Left hindlimb (tissue), 1 donor: Measurements from ENCODE around the gene CAPN10.
"Not testable (repeated sequence)": the region's sequence is repeated elsewhere in the genome, so short reads cannot be mapped to it uniquely, and the experiment has no call there.

Experiments
- DNase-seq: peaks from one replicate; pipeline ENCODE4 v3.0.0-alpha.2; 2018

Gene CAPN10, protein sequence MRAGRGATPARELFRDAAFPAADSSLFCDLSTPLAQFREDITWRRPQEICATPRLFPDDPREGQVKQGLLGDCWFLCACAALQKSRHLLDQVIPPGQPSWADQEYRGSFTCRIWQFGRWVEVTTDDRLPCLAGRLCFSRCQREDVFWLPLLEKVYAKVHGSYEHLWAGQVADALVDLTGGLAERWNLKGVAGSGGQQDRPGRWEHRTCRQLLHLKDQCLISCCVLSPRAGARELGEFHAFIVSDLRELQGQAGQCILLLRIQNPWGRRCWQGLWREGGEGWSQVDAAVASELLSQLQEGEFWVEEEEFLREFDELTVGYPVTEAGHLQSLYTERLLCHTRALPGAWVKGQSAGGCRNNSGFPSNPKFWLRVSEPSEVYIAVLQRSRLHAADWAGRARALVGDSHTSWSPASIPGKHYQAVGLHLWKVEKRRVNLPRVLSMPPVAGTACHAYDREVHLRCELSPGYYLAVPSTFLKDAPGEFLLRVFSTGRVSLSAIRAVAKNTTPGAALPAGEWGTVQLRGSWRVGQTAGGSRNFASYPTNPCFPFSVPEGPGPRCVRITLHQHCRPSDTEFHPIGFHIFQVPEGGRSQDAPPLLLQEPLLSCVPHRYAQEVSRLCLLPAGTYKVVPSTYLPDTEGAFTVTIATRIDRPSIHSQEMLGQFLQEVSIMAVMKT

DNA sequence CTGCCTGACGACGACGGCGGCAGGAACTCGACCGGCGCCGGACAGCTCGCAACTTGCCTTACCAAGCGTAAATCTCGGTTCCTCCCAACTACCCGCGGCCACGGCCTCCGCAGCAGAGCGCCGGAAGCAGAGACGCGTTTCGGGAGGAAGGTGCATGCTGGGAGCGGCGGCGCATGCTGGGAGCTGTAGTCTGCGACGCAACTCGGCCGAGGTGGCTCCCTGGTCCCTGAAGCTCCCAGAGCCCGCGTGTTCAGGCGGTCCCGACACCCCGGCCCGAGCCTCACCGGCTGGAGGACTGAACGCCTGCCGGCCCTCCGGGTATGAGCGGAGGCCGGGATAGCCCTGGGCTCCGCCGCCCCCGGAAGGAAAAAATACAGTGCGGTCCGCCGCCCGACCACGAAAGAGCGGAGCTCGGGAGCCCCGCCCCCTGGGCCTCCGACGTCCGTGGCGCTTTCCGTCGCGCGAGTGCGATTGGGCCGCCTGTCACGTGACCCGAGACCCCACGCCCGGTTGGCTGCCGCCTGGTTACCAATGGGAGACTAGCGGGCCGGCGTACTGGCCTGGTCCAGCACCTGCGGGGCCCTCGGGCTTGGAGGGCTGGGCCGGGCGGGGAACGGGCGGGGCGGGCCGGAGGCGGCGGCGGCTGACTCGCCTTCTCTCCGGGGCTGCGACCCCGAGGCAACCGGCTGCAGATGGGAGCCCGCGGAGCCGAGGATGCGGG, at the start of gene CAPN10:
CAPN10 (plus strand) TSS at position 537 of the 721 bp plus-strand sequence; CDS start at position 715, 178 bp downstream.
- DNase-seq, result peak; percentile 98

DNA sequence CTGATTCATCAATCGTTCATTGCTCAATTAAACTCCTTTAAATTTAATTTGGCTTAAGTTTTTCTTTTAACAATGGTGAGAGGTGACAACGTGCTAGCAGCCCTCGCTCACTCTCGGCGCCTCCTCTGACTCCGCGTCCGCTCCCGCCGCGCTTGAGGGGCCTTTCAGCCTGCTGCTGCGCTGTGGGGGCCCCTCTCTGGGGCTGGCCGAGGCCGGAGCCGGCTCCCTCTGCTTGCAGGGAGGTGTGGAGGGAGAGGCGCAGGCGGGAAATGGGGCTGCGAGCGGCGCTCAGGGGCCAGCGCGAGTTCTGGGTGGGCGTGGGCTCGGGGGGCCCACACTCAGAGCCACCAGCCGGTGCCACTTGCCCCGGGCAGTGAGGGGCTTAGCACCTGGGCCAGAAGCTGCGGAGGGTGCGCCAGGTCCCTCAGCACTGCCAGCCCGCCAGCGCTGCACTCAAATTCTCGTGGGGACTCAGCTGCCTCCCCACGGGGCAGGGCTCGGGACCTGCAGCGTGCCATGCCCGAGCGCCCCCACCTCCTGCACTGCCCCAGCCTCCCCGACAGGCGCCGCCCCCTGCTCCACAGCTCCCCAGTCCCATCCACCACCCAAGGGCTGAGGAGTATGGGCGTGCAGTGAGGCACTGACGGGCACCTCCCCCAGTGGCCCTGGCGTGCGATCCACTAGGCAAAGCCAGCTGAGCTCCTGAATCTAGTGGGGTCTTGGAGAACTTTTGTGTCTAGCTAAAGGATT, 48.3 kb upstream of the CAPN10 start:
- DNase-seq, result no peak

DNA sequence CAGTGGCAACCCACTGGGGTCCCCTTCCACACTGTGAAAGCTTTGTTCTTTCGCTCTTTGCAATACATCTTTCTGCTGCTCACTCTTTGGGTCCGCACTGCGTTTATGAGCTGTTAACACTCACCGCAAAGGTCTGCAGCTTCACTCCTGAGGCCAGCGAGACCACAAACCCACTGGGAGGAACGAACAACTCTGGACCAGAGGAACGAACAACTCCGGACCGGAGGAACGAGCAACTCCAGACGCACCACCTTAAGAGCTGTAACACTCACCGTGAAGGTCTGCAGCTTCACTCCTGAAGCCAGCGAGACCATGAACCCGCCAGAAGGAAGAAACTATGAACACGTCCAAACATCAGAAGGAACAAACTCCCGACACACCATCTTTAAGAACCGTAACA, 47.4 kb upstream of the CAPN10 start:
- DNase-seq, result not testable (repeated sequence)

DNA sequence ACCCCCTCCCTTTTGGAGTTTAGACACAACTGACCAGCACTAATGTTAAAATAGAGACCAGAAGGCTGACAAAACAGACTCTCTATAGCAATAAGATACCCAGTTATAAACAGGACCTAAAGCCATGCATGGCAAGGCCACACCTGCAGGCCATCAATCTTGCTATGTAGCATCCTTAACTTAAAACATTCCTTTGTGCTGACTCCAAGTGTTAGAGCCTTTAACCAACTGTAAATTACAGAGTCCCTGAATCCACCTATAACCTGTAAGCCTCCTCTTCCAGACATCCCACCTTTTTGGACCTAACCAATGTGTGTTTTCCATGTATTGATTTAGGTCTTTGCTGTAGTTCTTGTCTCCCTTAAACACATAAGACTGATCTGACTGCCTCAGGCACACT, 46.6 kb upstream of the CAPN10 start:
- DNase-seq, result no peak

DNA sequence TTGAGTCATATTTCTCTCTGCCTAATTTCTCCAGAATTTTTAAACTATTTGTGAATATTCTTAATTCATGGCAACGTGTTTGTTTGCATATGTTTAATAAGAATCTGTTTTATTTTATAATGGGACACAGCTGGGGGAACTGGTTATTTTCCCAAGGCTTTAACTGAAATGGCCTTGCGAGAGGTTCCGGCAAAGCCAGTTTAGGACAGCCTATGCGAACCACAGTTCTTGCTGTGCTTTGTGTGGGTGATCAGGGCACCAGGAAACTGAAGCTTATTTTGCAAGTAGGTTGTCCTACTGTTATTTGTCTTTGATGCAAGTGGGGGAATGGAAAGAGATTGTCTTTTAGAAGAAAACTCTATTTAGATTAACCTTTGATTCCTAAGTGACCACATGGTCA, 35.2 kb upstream of the CAPN10 start:
- no peak for DNase-seq

DNA sequence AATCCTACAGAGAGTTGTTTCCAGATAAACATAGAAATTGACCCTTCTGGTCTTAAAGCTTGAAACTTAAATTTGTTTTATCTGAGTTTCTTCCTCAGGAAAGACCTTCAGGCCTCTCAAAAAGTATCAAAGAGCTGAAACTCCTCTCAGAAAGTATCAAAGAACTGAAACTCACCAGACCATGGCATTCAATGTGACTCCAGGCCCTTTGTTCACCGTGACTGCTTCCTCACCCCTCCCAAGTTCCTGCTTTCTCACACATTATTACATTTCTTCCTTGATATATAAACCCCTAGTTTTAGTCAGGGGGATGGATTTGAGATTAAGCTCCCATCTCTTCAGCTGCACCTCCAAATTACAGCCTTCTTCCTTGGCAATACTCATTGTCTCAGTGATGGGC, 34.7 kb upstream of the CAPN10 start:
- no peak for DNase-seq

DNA sequence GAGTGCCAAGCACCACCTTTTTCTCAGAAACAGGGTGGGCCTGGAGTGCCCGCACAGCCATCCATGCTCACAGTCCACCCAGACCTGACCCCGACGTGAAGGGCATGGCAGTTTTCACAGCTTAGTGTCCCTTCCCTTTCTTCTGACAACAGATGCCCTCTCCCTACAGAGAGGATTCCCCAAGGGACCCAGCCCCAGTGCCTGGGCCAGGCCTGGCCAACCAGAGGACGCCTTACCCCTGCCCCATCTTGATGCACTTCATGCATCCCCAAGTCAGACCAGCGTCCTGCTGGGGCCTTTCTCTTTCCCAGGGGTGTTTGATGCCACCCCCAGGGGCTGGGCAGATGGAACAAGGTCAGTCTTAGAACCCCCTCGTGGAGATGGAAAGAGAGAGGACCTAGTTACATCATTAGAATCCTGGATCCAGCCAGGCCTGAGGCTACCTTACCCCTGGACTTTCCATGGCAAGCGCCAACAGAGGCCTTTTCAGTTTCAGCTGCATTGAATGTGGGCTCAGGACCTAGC, 32.5 kb upstream of the CAPN10 start:
- no peak for DNase-seq

DNA sequence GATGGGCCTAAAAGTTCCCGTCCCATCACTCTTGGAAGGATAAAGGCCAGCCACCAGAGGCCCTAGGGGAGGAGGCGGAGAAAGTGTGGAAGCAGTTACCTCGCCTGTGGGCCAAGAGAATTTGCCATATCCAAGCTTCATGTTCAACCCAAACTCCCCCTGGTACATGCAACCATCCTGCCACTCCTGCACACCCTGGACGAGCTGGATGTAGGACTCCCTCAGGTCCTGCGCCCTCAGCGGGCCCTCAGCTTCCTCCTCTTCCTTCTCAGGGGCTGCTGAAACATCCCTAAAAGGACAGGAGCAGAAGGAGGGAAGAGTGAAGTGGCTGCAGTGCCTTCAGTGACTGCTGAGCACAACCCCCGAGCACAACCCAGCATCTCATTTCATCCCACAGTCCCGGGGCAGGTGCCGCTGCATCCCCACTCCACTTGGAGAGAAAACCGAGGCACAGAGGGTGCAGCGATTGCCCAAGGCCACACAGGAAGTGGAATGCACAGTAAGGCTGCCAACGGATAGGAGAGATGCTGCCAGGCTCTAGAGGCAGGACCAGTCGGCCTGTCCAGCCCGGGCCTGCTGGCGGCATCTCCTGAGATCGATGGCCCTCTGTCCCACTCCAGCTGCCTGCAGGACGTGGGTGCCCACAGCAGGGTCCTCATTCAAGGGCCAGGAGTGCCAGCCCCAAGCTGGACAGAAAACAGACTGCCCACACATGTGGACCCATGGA, 31.6 kb upstream of the CAPN10 start:
- DNase-seq, result no peak

DNA sequence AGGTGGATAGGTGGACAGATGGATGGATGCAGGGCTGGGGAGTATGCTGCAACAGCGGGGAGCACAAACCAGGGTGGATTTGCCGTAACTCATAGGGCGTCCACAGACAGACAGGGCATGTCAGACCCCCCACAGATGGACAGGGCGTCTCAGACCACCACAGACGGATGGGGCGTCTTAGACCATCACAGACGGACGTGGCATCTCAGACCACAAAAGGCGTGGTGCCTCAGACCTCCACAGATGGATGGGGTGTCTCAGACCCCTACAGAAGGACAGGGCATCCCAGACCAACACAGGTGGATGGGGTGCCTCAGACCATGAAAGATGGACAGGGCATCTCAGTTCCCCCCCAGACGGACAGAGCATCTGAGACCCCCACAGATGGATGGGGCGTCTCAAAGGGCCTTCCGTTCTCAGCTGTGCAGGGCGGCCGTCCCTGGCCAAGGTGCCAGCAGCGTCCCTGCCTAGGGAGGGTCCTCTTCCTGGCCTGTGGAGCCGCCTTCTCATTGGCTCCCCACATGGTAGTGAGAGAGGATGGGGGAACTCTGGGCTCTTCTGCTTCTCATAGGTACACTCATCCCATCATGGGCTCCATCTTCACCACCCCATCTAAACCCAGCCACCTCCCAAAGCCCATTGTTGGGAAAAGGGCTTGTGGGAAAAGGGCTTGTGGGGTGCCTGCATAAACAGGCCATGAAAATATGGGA, 30.8 kb upstream of the CAPN10 start:
- no peak for DNase-seq

DNA sequence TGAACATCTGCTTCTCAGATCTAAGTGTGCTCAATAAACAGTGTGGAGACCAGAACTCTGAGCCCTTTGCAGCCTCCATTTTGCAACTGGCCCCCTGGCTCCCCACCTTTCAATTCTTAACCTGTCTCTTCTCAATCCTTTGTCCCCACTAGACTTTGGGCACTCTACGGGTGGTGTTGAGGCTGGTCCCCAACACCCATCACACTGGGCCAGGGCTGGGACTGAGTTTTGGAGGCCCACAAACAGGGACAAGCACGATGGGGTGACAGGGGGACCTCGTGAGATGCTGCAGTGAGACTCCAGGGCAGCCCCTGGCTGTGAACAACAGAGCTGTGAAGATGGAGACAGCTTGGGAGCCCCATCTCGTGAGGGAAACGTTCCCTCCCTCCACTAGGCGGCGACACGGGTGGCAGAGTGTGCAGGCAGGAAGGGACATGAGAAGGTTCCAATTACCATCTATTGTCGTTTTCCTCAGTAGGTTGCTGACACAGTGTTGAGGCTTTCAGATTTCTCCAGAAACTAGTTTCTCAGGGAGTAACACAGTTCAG, 29.9 kb upstream of the CAPN10 start:
- DNase-seq, result peak; percentile 63

DNA sequence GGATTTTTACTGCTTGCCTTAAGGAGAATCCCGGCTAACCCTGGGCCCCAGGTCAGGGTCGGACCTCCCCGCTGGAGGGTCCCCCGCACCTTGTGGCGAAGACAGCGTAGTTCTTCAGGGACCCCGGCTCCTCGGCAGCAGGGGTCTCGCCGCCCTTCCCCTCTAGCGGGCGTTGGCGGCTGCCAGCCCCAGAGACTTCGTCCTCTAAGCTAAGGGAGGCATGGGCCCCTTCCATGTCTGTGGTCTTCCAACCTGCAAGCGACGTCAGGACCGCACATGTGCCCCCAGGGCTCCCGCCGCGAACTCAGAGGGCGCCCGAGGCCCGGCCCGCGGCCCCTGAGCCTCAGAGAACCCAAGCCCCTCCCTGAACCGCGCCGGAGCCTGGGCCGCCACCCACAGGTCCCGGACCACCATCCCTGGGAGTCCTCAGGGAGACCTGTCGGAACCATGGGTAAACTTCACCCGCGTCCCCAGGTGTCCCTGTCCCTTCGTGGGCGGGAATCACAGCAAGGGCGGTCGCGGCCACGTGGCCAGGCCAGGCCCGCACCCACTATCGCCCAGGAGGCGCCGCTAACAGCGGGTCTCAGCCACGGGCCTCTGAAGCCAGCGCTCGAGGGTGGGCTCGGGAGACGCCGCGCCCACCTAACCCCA, 29.3 kb upstream of the CAPN10 start:
- no peak for DNase-seq

DNA sequence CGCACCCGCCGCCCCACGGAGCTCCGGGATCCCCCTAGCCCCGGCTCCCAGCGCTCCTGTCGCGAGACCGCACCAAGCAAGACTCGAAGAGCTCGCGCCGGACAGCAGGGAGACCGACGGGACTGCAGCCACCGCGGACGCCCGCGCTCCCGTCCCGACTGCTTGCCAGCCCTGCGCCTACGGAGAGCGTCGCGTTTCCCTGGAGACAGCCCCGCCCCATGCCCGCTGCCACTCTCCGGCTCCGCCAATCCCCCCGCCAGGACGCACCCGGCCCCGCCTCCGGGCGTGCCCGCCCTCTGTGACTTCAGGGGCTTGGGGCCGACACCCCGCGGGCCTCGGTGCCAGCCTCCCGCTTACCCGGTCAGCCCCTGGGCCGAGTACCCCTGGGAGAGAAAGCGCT, 28.7 kb upstream of the CAPN10 start, which contains the start of gene ANKMY1:
ANKMY1 (minus strand) TSS at position 181 of the 400 bp plus-strand sequence. CDS start 653 bp downstream, outside the sequence.
- peak; percentile 79 for DNase-seq

DNA sequence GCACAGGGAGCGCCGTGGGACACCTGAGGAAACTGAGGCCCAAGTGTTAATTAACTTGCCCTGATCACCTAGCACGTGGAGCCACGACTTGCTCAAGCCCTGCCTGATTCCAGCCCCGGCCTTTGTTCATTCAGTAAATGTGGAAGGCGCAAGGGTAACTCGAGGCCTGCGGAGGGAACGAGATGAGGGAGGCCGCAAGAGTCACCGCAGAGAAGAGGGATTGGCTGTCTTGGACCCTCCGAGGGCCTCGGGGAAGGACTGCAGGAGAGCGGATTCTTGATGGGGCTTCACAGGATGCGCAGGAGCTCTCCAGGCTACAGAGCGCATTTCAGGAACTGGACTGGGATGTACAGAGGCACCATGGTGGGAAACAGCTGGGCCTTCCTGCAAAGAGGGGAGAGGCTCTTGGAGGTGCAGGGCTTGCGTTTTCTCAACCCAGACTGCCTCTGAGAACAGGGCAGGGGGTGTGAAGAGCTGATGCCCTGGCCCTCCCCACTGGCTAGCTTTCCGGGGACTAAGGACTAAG, 28.2 kb upstream of the CAPN10 start:
- no peak for DNase-seq

DNA sequence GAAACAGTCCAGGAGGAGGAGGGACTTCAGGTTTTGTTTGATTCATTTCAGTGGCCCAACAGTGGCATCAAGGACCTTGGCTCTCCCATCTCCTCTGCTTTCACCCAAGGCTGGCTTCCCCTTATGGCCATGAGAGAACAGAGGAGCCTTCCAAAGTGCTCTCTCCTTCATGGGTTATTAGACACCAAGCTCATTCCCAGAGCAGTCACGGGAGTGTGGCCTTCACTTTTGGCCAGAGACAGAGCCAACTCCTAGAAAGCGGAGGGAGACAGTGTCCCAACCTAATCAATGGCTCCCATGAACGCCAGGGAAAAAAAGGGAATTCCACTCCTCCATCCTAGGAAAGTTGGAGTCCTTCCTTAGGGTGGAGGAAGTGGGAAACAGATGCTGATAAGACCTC, 27.2 kb upstream of the CAPN10 start:
- no peak for DNase-seq

DNA sequence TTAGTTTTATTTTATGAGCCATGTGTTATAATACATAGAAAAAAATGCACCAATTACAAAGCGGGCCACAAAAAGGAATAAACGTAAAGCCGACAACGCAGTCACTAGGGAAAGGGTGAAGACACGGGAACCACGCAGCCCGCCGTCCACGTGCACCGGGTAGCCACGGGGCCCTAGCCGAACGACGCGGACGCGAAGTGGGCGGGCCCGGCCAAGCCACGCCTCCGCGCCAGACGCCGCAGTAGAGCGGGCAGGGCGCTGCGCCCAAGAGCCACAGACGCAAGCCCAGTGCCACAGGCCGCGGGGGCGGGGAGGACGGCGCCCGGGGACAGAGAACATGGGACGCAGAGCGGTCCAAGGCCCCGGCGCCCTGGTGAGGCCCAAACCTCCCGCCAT, 26.5 kb upstream of the CAPN10 start, which contains the start of gene DUSP28:
DUSP28 (plus strand) TSS at position 274 of the 396 bp plus-strand sequence. CDS start 328 bp downstream, outside the sequence.
- peak; percentile 90 for DNase-seq

DNA sequence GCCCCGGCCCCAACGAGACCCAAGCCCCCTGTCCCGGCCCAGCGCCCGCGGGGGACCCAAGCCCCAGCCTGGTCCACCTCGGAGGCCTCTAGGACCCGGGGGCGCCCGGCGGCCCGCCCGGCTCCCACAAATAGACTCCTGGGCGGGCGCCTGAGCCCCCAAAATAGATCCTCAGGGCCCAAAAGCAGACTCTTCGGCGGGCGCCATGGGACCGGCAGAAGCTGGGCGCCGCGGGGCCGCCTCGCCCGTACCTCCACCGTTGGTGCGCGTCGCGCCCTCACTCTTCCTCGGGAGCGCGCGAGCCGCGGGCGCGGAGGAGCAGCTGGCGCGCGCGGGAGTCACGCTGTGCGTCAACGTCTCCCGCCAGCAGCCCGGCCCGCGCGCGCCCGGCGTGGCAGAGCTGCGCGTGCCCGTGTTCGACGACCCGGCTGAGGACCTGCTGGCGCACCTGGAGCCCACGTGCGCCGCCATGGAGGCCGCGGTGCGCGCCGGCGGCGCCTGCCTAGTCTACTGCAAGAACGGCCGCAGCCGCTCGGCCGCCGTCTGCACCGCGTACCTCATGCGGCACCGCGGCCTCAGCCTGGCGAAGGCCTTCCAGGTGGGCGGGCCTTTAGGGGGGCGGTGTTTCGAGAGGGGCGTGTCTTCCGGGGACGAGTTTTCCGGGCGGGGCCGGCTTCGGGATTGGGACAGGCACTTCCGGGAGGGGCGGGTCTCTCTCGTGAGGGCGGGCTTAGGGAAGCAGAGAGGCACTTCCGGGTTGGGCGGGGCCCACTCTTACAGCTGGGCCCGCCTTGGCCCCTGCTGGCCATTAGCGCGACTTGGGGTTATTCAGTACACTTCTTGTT, 25.8 kb upstream of the CAPN10 start:
- peak; percentile 99 for DNase-seq

DNA sequence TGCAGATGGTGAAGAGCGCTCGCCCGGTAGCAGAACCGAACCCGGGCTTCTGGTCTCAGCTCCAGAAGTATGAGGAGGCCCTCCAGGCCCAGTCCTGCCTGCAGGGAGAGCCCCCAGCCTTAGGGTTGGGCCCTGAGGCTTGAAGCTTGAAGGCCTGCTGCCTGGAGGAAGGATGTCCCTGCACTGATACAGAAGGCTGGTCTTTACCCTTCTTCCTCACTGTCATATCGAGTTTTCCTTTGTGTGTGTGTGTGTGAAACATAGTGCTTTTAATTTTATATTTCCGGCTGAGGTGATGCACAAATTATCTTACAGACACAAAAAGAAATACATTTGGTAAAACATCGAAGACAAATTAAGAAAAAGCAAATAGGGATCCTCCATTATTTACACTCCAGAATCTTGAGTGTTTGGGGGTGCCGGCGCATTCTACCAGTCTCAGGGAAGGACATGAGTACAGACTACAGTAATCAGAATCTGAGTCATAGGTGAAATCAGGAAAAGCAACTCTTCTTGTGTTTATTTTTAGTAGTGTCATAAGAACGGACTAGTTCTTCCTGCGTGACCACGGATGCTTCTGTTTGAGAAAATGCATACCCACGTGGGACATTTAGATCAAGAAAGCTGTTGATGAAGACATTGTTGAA, 25.1 kb upstream of the CAPN10 start:
- DNase-seq, result no peak

DNA sequence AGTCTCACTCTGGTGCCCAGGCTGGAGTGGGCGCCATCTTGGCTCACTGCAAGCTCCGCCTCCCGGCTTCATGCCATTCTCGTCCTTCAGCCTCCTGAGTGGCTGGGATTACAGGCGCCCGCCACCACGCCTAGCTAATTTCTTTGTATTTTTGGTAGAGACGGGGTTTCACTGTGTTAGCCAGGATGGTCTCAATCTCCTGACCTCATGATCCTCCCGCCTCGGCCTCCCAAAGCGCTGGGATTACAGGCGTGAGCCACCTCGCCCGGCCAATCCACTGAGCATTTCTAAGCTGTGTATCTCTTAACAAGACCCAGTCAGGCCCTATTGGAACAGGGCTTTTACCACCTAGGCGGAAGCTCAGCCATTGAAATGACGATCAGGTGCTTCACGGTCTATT, 23.3 kb upstream of the CAPN10 start:
- DNase-seq, result not testable (repeated sequence)
